ENCODE data around the gene ADIPOR1.
"Not testable (repeated sequence)": the region's sequence is repeated elsewhere in the genome, so short reads cannot be mapped to it uniquely, and the experiment has no call there.

Gene ADIPOR1

GRCh38 chr1:202935844-202936243 is 22.3 kb downstream of the ADIPOR1 start:
- DNase-seq, result no peak

GRCh38 chr1:202934755-202935154 is 23.4 kb downstream of the ADIPOR1 start:
- DNase-seq, result no peak

- DNase-seq, result no peak
These were observed 25.6 kb downstream of the ADIPOR1 start for GRCh38 chr1:202932476-202932875.

- peak; percentile 96 for DNase-seq
These were observed 31.3 kb downstream of the ADIPOR1 start, which contains the start of gene KLHL12 for GRCh38 chr1:202926581-202927491. Gene KLHL12 (minus strand): TSS chr1:202927234. CDS start chr1:202925162, 2,072 bp downstream.

- no peak for DNase-seq
These were observed 34.6 kb downstream of the ADIPOR1 start for GRCh38 chr1:202923533-202923932.

- no peak for DNase-seq
These were observed 38.5 kb downstream of the ADIPOR1 start for GRCh38 chr1:202919615-202920014.

- no peak for DNase-seq
These were observed 43.0 kb downstream of the ADIPOR1 start for GRCh38 chr1:202915146-202915545.

GRCh38 chr1:202912476-202912875 is 45.6 kb downstream of the ADIPOR1 start:
- not testable (repeated sequence) for DNase-seq

- DNase-seq, result no peak
These were observed 48.6 kb downstream of the ADIPOR1 start for GRCh38 chr1:202909494-202909893.

GRCh38 chr1:202908998-202909397 is 49.1 kb downstream of the ADIPOR1 start:
- DNase-seq, result no peak

GRCh38 chr1:202905331-202905730 is 52.8 kb downstream of the ADIPOR1 start:
- DNase-seq, result peak; percentile 24

- not testable (repeated sequence) for DNase-seq
These were observed 54.3 kb downstream of the ADIPOR1 start for GRCh38 chr1:202903808-202904207.

- no peak for DNase-seq
These were observed 56.6 kb downstream of the ADIPOR1 start for GRCh38 chr1:202901555-202901954.

- DNase-seq, result no peak
These were observed 65.6 kb downstream of the ADIPOR1 start for GRCh38 chr1:202892501-202892900.

Data from hematopoietic multipotent progenitor cell treated with erythropoietin and hydrocortisone succinate and interleukin-3 and kit ligand, for 8 days (in vitro differentiated cells).